Measurements from ENCODE around the gene MRPL43.
A peak's percentile ranks its signal among the peaks of the same experiment; 100 is the strongest.
"Not testable (repeated sequence)": the region's sequence is repeated elsewhere in the genome, so short reads cannot be mapped to it uniquely, and the experiment has no call there.

Gene MRPL43

GRCh38 chr10:100986952-100987684 is at the start of gene MRPL43, which contains the start of gene TWNK:
Gene MRPL43 (minus strand): TSS chr10:100987497. CDS start chr10:100987443, 54 bp downstream.
Gene TWNK (plus strand): TSS chr10:100987543. CDS start chr10:100988211, 668 bp downstream.
- DNase-seq: peak; percentile 68

- no peak for DNase-seq
These were observed 49.4 kb upstream of the MRPL43 start for GRCh38 chr10:101036726-101037125.

GRCh38 chr10:101035916-101036702 is 48.8 kb upstream of the MRPL43 start:
- no peak for DNase-seq

- no peak for DNase-seq
These were observed 48.0 kb upstream of the MRPL43 start for GRCh38 chr10:101035314-101035713.

- not testable (repeated sequence) for DNase-seq
These were observed 47.1 kb upstream of the MRPL43 start for GRCh38 chr10:101034404-101034803.

- no peak for DNase-seq
These were observed 46.0 kb upstream of the MRPL43 start for GRCh38 chr10:101033276-101033675.

- peak; percentile 31 for DNase-seq
These were observed 45.4 kb upstream of the MRPL43 start for GRCh38 chr10:101032637-101033224.

- DNase-seq: peak; percentile 35
These were observed 44.7 kb upstream of the MRPL43 start for GRCh38 chr10:101031796-101032636.

GRCh38 chr10:101031128-101031795 is 44.0 kb upstream of the MRPL43 start, which contains the start of the genes PDZD7 and SFXN3:
Gene PDZD7 (minus strand): TSS chr10:101031129. CDS start chr10:101030219, 910 bp downstream.
Gene SFXN3 (plus strand): TSS chr10:101031234. CDS start chr10:101034695, 3,461 bp downstream.
- DNase-seq: peak; percentile 92

- DNase-seq: no peak
These were observed 43.3 kb upstream of the MRPL43 start for GRCh38 chr10:101030496-101031127.

GRCh38 chr10:101029520-101030295 is 42.4 kb upstream of the MRPL43 start:
- no peak for DNase-seq

GRCh38 chr10:101028446-101029337 is 41.4 kb upstream of the MRPL43 start:
- DNase-seq: no peak

GRCh38 chr10:101027106-101027720 is 39.9 kb upstream of the MRPL43 start:
- no peak for DNase-seq

GRCh38 chr10:101022967-101023705 is 35.8 kb upstream of the MRPL43 start:
- DNase-seq: no peak

- no peak for DNase-seq
These were observed 34.5 kb upstream of the MRPL43 start for GRCh38 chr10:101021692-101022251.

GRCh38 chr10:101021239-101021638 is 33.9 kb upstream of the MRPL43 start:
- no peak for DNase-seq

GRCh38 chr10:101020427-101021075 is 33.3 kb upstream of the MRPL43 start:
- no peak for DNase-seq

- DNase-seq: no peak
These were observed 32.1 kb upstream of the MRPL43 start for GRCh38 chr10:101019440-101019703.

Measured in NCI-H510A treated with DMSO at 0.1 percent for 48 hours (cell line).